ENCODE measurements around the gene SLC37A4. TPM values are rescaled to one million over a fixed set of nuclear protein-coding genes. Genes with fewer than 3 reads are reported as not detected.

The SLC37A4 gene
- 0.53 and 3.8 TPM in 2 replicates for polyA plus RNA-seq

DNA sequence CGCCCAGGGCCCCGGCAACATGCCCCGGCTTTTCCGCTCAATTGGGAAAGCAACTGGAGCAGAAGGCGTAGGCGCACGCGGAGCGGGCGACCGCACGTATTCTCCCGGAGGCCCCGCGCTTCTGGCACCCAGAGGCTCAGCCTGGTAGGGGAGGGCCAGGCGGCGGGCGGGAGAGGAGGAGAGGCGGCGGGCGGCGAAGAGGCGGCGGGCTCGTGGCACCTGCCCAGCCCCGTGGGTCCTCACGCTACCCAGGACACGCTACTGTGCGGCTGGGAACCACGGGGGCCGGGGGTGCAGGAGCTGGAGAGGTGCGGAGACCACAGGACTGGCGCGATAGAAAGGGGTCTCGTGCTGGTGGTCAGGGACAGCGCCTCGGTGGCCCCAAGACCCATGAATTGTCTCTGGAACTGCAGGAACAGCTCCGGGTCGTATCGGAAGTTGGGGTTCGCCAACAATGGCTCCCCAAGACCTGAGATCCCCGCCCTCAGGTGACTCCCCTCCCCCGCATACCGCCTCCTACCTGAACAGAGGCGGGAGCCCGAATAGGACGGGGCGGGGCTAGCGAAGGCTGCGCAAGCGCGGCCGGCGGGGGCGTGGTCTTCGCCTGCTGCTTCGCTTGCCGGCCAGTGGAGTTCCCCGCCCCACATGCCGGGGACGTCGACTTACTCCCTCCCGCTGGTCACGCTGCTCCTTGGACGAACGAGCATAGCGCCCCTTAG, at the start of gene SLC37A4:
TSS of gene SLC37A4 (minus strand) at position 549 of the 719 bp plus-strand sequence.

DNA sequence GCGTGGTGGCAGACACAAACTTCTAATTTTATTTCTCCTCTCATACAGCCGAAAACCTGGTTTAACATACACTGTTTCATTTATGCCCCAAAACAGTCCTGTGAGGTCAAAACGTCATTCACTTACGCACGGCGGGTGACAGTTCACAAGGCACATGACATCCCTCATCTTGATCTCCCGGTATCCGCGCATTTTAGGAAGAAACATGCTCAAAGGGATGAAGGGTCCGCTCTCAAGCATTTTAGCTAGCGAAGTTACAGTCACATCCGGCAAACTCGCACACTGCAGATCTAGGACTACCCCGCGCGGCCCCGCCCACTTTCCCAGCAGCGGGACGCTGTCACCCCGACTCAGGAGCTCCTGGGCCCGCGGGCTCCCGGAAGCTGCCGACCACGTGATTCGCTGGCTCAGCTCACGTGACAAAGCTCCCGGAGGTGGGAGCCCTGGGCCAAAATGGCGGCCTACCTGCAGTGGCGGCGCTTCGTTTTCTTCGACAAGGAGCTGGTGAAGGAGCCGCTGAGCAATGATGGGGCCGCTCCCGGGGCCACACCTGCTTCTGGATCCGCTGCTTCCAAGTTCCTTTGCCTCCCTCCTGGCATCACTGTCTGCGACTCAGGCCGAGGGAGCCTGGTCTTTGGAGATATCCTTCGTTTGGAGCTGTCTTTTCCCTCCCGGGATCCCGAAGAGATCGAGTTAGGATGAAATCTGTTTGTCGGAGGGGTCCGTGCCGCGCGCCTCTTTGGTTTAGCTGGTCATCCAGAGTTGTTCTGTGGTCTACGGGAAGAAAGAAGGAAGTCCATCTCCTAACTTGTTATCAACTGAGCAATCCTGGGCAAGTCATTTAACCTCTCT, 36.9 kb upstream of the SLC37A4 start, which contains the start of gene VPS11:
TSS of gene VPS11 (plus strand) at position 448 of the 852 bp plus-strand sequence. CDS start at position 454, 6 bp downstream.

DNA sequence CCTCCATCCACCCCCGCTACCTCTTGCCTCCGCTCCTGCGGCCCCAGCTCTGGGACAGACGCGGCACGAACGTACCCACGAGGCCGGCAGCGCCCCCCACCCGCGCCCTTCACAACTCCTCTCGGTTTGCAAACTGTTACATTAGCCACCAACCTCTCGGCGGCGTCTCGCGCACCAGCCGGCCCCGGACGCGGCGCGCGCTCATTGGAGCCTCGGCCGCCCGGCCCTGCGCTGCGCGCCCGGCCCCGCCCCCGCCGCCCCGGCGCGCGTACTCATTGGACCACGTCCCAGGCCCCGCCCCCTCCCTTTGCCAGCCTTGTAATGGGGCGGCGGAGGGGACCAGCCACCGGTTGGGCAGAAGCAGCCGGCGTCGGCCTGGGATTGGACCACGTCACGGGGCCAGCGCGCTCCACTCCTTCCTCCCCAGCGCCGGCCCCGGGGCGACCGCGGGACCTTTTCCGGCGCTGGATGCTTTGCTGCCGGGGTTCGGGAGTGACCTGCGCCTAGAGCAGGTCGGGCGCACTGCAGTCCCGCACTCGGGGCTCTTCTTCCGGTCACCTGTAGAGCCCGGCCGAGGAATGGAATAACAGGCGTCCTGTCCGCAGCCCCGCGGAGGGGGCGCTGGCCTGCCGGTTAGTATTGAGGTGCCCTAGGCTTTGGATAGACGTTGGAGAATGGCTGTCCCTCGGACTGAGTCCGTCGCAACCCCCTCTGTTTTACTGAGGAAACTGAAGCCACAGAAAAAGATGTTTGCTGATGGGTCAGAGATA, 26.5 kb upstream of the SLC37A4 start, which contains the start of gene HYOU1:
TSS of gene HYOU1 (minus strand) at position 206 of the 770 bp plus-strand sequence. CDS start 1,045 bp downstream, outside the sequence.

DNA sequence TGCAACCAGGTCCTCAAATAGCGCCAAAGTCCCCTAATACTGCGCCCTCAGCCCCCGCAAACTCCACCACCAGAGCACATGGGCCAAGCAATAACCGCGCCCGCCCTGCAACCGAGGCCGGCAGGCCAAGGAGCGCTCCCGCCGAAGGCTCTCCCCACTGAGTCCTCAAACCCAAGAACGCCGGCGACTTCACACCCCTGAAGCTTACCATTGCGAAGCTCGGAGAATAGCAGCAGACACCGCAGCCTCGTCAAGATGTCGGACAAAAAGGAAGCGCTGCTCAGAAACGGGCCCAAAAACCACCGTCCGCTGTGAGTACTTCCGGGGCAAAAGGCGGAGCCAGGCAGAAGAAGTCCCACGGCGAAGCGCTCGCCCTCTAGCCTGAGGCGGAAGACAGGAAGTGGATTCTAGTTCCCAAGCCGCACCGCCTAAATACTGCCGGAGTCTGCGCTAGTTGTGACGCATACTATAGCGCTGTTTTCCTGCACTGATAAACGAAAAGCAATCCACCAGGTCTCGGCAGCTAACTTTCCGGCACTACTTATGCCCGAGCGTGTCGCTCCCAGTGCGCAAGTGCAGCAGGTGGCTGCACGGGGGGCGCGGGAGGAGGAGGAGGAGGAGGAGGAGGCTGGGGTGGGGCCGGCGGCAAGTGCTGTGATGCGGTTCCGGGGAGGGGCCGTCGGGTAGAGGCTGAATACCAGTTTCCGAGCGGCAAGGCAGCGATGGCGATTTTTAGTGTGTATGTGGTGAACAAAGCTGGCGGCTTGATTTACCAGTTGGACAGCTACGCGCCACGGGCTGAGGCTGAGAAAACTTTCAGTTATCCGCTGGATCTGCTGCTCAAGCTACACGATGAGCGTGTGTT, 12.4 kb downstream of the SLC37A4 start, which contains the start of the genes RPS25 and TRAPPC4:
TSS of gene RPS25 (minus strand) at position 270 of the 865 bp plus-strand sequence. CDS start at position 211, 59 bp downstream.
TSS of gene TRAPPC4 (plus strand) at position 693 of the 865 bp plus-strand sequence. CDS start at position 723, 30 bp downstream.

DNA sequence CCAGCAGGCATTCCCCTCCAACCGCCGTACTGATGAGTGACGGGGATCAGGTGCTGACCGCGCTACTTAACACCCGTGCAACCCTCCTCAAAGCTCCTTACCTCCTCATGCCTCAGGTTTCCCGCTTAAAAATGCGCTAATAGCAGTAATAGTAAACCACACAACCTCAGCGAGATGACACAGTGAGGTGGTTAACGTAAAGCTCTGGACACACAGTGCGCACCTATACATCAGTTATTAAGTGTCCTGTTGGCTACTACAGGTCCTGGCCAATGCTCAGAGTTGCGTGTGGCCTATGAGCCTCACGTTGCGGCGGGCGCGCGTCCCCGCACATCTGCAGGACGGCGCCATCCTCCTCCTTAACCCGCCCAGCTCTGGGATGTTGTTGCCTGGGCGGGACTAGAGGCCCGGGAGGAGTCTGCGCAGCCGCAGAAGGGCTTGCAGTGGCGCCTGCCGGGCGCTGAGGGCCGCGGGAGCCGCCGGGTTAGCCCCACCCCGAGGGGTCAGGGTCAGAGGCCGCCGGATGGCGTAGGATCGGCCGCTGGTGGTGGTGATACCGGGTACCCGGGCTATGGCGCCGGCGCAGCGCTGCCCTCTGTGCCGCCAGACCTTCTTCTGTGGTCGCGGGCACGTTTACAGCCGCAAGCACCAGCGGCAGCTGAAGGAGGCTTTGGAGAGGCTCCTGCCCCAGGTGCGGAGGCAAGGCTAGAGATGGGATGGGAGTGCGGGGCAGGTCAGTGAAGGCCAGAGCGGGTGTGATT, 32.9 kb downstream of the SLC37A4 start, which contains the start of gene CENATAC:
TSS of gene CENATAC (plus strand) at position 512 of the 761 bp plus-strand sequence. CDS start at position 572, 60 bp downstream.

Other genes with a start within 250 kb of the SLC37A4 start
- 33.4 and 44.8 TPM in 2 replicates for gene DDX6, start 239.7 kb downstream of the SLC37A4 start, polyA plus RNA-seq
- gene CXCR5, start 147.0 kb downstream of the SLC37A4 start, polyA plus RNA-seq, result 0.42 TPM in 1 of 2 replicates, not detected in the other
- gene BCL9L, start 105.0 kb downstream of the SLC37A4 start, polyA plus RNA-seq, result 0.06 TPM in 1 of 2 replicates, not detected in the other
- gene UPK2, start 74.6 kb downstream of the SLC37A4 start, polyA plus RNA-seq, result not detected in 2 replicates
- not detected in 2 replicates for gene FOXR1, start 59.1 kb downstream of the SLC37A4 start, polyA plus RNA-seq
- 12.6 and 14.6 TPM in 2 replicates for gene CENATAC, start 32.7 kb downstream of the SLC37A4 start, polyA plus RNA-seq
- gene RPS25, start 12.5 kb downstream of the SLC37A4 start, polyA plus RNA-seq, result 686 and 722 TPM in 2 replicates
- gene TRAPPC4, start 12.1 kb downstream of the SLC37A4 start, polyA plus RNA-seq, result 157 and 230 TPM in 2 replicates
- gene HYOU1, start 26.3 kb upstream of the SLC37A4 start, polyA plus RNA-seq, result 25.1 and 35.7 TPM in 2 replicates
- 70.8 and 72.3 TPM in 2 replicates for gene VPS11, start 36.9 kb upstream of the SLC37A4 start, polyA plus RNA-seq
- gene HMBS, start 54.0 kb upstream of the SLC37A4 start, polyA plus RNA-seq, result 7.6 and 8.5 TPM in 2 replicates
- 40.2 and 51.7 TPM in 2 replicates for gene DPAGT1, start 71.0 kb upstream of the SLC37A4 start, polyA plus RNA-seq
- gene C2CD2L, start 76.5 kb upstream of the SLC37A4 start, polyA plus RNA-seq, result 3.4 and 5.0 TPM in 2 replicates
- 4.5 and 4.8 TPM in 2 replicates for gene HINFP, start 90.7 kb upstream of the SLC37A4 start, polyA plus RNA-seq
- gene ABCG4, start 118.2 kb upstream of the SLC37A4 start, polyA plus RNA-seq, result 5.4 and 5.6 TPM in 2 replicates
- gene NLRX1, start 137.8 kb upstream of the SLC37A4 start, polyA plus RNA-seq, result 0.23 TPM in 1 of 2 replicates, not detected in the other
- not detected in 2 replicates for gene NHERF4, start 154.6 kb upstream of the SLC37A4 start, polyA plus RNA-seq
- 10.4 and 17.6 TPM in 2 replicates for gene CBL, start 175.5 kb upstream of the SLC37A4 start, polyA plus RNA-seq